ENCODE results near the gene CHST11. TPM values are rescaled to one million over a fixed set of nuclear protein-coding genes. Genes with fewer than 3 reads are reported as not detected.

CHST11 gene
- total RNA-seq, 1 donor from 2014 or later: 44.3 TPM

DNA sequence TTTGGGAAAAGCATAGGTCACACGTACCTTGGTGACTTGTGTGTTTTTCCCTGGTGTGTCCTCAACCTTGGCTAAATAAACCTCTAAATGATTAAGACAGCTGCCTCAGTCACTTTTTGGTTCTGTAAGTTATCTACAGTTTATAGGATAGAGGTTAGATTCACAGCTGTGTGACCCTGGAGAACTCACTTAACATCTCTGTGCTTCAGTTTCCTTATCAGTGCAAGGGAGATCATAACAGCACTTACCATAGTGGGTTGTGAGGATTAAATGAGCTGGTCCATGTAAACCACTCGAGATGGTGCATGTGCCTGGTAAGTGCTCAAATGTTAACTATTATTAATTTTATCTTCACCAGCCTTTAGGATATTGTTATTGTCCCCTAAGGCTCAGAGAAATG lies 35.4 kb upstream of the CHST11 start:
- DNase-seq (ENCODE audit: low read depth): no peak
- TF ChIP-seq, protein P1, sequence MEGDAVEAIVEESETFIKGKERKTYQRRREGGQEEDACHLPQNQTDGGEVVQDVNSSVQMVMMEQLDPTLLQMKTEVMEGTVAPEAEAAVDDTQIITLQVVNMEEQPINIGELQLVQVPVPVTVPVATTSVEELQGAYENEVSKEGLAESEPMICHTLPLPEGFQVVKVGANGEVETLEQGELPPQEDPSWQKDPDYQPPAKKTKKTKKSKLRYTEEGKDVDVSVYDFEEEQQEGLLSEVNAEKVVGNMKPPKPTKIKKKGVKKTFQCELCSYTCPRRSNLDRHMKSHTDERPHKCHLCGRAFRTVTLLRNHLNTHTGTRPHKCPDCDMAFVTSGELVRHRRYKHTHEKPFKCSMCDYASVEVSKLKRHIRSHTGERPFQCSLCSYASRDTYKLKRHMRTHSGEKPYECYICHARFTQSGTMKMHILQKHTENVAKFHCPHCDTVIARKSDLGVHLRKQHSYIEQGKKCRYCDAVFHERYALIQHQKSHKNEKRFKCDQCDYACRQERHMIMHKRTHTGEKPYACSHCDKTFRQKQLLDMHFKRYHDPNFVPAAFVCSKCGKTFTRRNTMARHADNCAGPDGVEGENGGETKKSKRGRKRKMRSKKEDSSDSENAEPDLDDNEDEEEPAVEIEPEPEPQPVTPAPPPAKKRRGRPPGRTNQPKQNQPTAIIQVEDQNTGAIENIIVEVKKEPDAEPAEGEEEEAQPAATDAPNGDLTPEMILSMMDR (conservative IDR thresholded peaks at IDR 0.05; ENCODE audit: low read depth, low read length): no peak
- H3K4me3 ChIP-seq (ENCODE audit: low read depth, low read length): no peak overlapping the region

- TF ChIP-seq, protein P1 (conservative IDR thresholded peaks at IDR 0.05; ENCODE audit: low read depth, low read length): no peak
- H3K4me3 ChIP-seq (ENCODE audit: low read depth, low read length): no peak overlapping the region
- DNase-seq (ENCODE audit: low read depth): no peak
Measured at GRCh38 chr12:104422441-104422840, 34.3 kb upstream of the CHST11 start.

GRCh38 chr12:104423273-104423672 lies 33.5 kb upstream of the CHST11 start:
- DNase-seq (ENCODE audit: low read depth): no peak
- no peak overlapping the region for H3K4me3 ChIP-seq (ENCODE audit: low read depth, low read length)
- TF ChIP-seq, protein P1 (conservative IDR thresholded peaks at IDR 0.05; ENCODE audit: low read depth, low read length): no peak

DNA sequence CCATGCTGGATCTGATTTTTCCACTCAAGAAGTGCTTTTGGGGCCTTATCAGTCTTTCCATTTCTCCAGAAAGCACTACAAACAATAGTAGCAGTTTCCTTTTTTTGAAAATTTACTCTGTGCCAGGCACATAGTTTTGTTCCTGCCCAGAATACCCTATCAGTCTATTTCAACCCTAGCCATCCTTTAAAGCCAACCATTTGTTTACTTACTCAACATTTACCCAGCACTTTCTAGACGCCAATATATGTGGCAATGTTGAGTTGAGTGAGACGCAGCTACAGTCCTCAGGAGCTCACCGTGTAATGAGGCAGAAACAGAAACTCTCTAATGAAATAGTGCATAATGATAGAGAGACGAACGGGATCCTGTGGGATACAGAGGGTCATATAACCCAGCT lies 32.9 kb upstream of the CHST11 start:
- no peak overlapping the region for H3K4me3 ChIP-seq (ENCODE audit: low read depth, low read length)
- no peak for DNase-seq (ENCODE audit: low read depth)
- TF ChIP-seq, protein P1 (conservative IDR thresholded peaks at IDR 0.05; ENCODE audit: low read depth, low read length): no peak

DNA sequence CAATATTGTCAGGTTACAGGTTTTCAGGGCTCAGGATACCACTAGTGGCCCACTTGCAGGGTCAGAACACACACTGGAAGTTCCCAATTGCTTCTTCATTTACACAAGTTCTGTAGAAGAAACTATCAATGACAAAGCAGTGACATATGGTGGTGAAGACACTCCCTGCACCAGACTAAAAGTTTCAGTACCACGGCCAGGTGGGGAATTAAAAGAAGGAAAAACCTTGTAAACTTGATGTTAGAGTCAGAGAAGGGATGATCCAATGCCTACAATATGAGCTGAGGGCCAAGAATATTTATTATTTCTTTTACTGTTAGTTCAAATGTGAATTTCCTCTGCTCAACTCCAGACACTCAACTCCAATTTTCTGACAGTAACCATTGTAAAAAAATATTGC lies 31.8 kb upstream of the CHST11 start:
- TF ChIP-seq, protein P1 (conservative IDR thresholded peaks at IDR 0.05; ENCODE audit: low read depth, low read length): no peak
- no peak overlapping the region for H3K4me3 ChIP-seq (ENCODE audit: low read depth, low read length)
- no peak for DNase-seq (ENCODE audit: low read depth)

DNA sequence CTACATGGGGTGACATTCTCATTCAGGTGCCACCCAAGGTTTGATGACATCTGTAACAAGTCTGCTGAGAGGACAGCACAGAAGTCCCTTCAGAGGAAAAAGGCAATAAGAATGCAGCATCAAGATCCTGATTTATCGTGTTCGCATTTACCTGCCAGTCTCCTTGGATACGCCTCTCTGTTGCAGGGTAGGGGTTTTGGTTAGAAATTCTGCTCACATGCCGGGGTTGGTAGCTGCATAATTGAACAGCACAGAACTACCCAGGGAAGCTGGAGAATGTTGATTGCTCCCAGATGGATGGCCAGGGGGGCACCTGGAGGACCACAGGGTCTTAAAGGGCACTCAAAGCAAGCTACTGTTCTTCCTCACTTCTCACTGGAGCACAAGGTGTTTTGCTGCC lies 31.1 kb upstream of the CHST11 start:
- no peak for DNase-seq (ENCODE audit: low read depth)
- TF ChIP-seq, protein P1 (conservative IDR thresholded peaks at IDR 0.05; ENCODE audit: low read depth, low read length): no peak
- no peak overlapping the region for H3K4me3 ChIP-seq (ENCODE audit: low read depth, low read length)

GRCh38 chr12:104426926-104427546 lies 29.7 kb upstream of the CHST11 start:
- DNase-seq (ENCODE audit: low read depth): peak; percentile 13
- TF ChIP-seq, protein P1 (conservative IDR thresholded peaks at IDR 0.05; ENCODE audit: low read depth, low read length): no peak
- no peak overlapping the region for H3K4me3 ChIP-seq (ENCODE audit: low read depth, low read length)
